Epithelial cell of esophagus (primary cell): ENCODE results near the gene FBXO21.
A peak's percentile ranks its signal among the peaks of the same experiment; 100 is the strongest.

Experiments
- DNase-seq: peaks from one replicate; pipeline ENCODE4 v3.0.0; 2010; ENCODE audit warnings: low read depth
- H3K4me3 ChIP-seq: 2 replicates; pipeline ENCODE4 v1.5.1; 2011; ENCODE audit warnings: mild to moderate bottlenecking, low read length, control low read depth
- CTCF ChIP-seq: IDR thresholded peaks from 2 replicates; pipeline ENCODE4 v1.5.1; 2011; ENCODE audit warnings: low read depth, mild to moderate bottlenecking, low read length, control low read depth, inconsistent platforms; ENCODE audit not compliant: insufficient read depth; ENCODE audit errors: missing control alignments

The FBXO21 gene

GRCh38 chr12:117127933-117128823, 62.1 kb downstream of the FBXO21 start:
- H3K4me3 ChIP-seq: no peak overlapping the region
- TF ChIP-seq CTCF: no peak
- DNase-seq: peak; percentile 24

GRCh38 chr12:117126335-117126734, 63.9 kb downstream of the FBXO21 start:
- DNase-seq: no peak
- no peak for TF ChIP-seq CTCF
- no peak overlapping the region for H3K4me3 ChIP-seq

GRCh38 chr12:117125767-117126166, 64.5 kb downstream of the FBXO21 start:
- no peak for TF ChIP-seq CTCF
- no peak for DNase-seq

GRCh38 chr12:117125272-117125613, 65.0 kb downstream of the FBXO21 start:
- no peak for TF ChIP-seq CTCF
- H3K4me3 ChIP-seq: no peak overlapping the region
- no peak for DNase-seq

More at GRCh38 chr12:117125767-117126166, 64.5 kb downstream of the FBXO21 start:
- no peak overlapping the region for H3K4me3 ChIP-seq

GRCh38 chr12:117124421-117125271, 65.6 kb downstream of the FBXO21 start:
- DNase-seq: no peak
- no peak for TF ChIP-seq CTCF
- H3K4me3 ChIP-seq: no peak overlapping the region

- no peak for DNase-seq
- no peak overlapping the region for H3K4me3 ChIP-seq
- TF ChIP-seq CTCF: no peak
Measured at GRCh38 chr12:117121441-117121840, 68.8 kb downstream of the FBXO21 start.
